ENCODE results near the gene MAD1L1. TPM values are rescaled to one million over a fixed set of nuclear protein-coding genes. Genes with fewer than 3 reads are reported as not detected.

Gene MAD1L1
- total RNA-seq, 1 donor from 2014 or later, result 53.8 TPM

DNA sequence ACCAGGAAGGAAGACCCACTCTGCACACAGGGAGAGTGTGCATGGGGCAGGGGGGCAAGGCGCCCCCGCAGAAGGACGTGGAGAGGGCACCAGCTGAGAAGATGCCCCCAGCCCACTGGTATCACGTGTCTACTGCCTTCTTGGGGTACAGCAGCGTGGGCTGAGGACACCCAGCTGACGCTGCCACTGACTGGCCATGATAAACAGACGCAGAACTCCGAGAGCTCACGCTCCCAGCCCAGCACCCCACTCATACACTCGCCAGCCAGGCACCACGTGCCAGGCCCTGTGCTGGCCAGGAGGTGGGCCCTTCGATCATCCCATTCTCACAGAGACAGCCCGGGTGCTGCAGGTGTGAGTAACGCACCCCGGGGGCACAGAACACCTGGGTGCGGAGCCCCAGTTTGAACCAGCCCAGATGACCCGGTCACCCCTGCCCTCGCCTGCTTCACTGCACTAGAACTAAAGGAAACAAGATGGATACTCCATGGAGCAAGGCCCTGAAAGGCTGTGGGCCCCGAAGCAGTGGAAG lies 199.8 kb downstream of the MAD1L1 start:
- no peaks in the 10 kb centered on the region for H3K27me3 Mint-ChIP-seq (ENCODE audit: low read depth)
- peak overlapping the region; percentile 78 for H3K27ac Mint-ChIP-seq (ENCODE audit: unreplicated experiment)

DNA sequence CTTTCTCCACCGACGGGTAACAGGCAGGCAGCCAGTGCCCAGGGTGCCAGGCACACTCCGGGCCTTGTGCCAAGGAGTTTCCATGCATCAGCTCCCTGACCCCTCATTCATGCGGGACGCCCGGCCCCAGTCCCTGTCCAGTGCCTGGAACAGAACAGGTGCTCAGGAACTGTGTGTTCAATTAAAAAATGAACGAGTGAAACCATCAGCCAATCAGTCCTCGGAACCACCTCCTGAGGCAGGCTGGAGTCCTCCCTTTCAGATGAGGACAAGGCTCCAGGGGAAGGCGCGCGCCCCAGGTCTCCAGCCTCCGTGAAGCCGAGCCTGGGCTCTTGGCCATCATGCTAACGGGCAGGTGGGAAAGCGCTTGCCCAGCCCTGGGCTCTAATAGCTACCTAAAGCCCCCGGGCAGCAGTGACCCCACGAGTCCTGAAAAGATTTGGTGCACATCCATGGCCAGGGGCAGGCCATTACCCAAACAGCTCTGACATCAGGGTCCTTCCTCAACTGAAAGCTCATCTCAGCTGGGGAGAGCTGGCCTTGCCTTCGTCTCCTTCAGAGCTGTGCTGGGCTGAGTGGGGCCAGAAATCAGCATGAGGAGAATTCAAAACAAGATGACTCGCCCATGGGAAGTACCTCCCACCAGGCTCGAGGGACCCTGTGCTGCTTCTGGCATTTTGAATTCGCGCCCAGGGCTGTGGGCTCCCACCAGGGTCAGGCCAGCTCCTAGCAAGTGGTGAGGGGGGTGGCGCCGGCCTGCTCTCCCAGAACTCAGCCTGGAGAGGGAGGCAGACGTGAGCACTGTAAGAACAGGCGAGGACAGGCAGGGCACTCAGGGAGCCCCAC lies 200.5 kb downstream of the MAD1L1 start:
- DNase-seq (ENCODE audit: low read depth, low spot score), result no peak
- Mint-ChIP-seq H3K27ac (ENCODE audit: unreplicated experiment) (no peak overlapping the region), H3K36me3 (ENCODE audit: low read depth) (peaks cover 26% of the 10 kb centered on the region), H3K27me3 (ENCODE audit: low read depth) (no peaks in the 10 kb centered on the region), H3K4me3 (no peak overlapping the region), H3K9me3 (peaks cover 16% of the 10 kb centered on the region), H3K4me1 (peaks cover 28% of the 10 kb centered on the region)
- TF ChIP-seq, protein P1, sequence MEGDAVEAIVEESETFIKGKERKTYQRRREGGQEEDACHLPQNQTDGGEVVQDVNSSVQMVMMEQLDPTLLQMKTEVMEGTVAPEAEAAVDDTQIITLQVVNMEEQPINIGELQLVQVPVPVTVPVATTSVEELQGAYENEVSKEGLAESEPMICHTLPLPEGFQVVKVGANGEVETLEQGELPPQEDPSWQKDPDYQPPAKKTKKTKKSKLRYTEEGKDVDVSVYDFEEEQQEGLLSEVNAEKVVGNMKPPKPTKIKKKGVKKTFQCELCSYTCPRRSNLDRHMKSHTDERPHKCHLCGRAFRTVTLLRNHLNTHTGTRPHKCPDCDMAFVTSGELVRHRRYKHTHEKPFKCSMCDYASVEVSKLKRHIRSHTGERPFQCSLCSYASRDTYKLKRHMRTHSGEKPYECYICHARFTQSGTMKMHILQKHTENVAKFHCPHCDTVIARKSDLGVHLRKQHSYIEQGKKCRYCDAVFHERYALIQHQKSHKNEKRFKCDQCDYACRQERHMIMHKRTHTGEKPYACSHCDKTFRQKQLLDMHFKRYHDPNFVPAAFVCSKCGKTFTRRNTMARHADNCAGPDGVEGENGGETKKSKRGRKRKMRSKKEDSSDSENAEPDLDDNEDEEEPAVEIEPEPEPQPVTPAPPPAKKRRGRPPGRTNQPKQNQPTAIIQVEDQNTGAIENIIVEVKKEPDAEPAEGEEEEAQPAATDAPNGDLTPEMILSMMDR (conservative IDR thresholded peaks at IDR 0.05), result no peak

More for the DNA sequence above, 199.8 kb downstream of the MAD1L1 start:
- no peak for DNase-seq (ENCODE audit: low read depth, low spot score)
- peaks cover 19% of the 10 kb centered on the region for H3K36me3 Mint-ChIP-seq (ENCODE audit: low read depth)
- H3K9me3 Mint-ChIP-seq, result peaks cover 12% of the 10 kb centered on the region
- TF ChIP-seq, protein P1 (conservative IDR thresholded peaks at IDR 0.05), result no peak
- H3K4me1 Mint-ChIP-seq, result peaks cover 28% of the 10 kb centered on the region
- peak overlapping the region; percentile 38 for H3K4me3 Mint-ChIP-seq

DNA sequence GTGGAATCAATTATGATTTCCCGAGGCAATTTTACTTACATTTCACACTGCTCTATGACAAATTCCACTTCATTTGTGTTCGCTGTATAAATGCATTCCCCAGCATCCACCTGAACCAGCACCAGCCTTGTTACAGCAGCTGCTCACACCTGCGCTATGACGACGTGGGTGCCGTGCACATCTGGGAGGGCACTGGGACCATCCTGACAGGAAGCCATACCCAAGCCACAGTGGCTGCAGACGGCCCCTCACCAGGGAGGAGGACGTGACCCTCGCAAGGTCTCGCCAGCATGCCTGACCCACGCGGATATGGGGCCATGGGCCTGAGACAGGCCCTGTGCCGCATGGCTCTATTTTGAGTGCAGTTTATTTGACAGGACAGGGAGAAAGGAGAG lies 201.3 kb downstream of the MAD1L1 start:
- peaks cover 28% of the 10 kb centered on the region for H3K4me1 Mint-ChIP-seq
- H3K27me3 Mint-ChIP-seq (ENCODE audit: low read depth), result no peaks in the 10 kb centered on the region
- peak overlapping the region; percentile 65 for H3K27ac Mint-ChIP-seq (ENCODE audit: unreplicated experiment)
- TF ChIP-seq, protein P1 (conservative IDR thresholded peaks at IDR 0.05), result no peak
- DNase-seq (ENCODE audit: low read depth, low spot score), result no peak
- peaks cover 31% of the 10 kb centered on the region for H3K36me3 Mint-ChIP-seq (ENCODE audit: low read depth)
- H3K9me3 Mint-ChIP-seq, result peaks cover 18% of the 10 kb centered on the region
- H3K4me3 Mint-ChIP-seq, result no peak overlapping the region

DNA sequence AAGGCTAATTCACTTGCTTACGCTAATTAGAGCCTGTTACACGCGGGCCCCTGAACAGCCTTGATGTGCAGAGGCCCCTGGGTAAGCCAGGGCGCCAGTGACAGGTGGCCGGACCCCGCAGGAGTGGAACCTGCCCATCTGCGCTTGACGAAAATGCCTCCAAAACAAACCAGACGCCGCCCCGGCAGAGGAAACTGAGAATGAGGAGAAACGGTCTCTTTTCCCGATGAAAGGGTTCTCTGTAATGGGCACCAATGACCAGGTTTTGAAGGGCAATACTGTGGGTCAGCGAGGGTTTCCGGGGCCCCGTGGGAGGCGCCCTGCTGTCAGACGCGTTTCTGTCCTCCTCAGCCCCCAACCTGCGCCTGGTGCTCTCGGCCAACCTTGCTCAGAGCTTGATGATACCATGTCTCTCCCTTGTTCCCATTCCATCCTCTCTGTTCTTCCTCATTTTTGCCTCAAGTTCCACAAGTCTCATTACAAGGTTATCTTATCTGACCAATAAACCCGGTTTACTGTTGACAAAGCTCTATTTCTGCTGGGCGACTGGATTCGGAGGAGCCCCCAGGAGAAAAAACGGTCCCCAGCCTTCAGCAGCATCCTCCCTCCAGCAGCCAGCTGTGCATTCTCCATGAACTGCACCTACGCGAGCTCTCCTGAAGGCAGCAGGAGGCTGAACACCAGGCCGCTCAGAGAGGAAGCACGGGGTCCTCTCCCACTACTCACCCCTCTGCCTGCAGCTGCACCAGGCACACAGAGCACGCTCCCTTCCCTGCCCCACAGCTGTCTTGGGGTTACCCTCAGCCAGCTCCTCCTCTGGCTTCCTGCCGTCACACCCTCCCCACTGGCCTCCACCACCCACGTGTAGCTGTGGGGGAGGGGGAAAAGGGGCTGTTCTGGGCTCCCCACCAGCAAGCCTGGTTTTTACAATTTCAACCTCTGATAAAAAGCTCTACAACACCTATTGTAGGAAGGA lies 202.0 kb downstream of the MAD1L1 start:
- peaks cover 36% of the 10 kb centered on the region for H3K36me3 Mint-ChIP-seq (ENCODE audit: low read depth)
- TF ChIP-seq, protein P1 (conservative IDR thresholded peaks at IDR 0.05), result no peak
- H3K4me3 Mint-ChIP-seq, result no peak overlapping the region
- H3K27me3 Mint-ChIP-seq (ENCODE audit: low read depth), result no peaks in the 10 kb centered on the region
- H3K4me1 Mint-ChIP-seq, result peaks cover 28% of the 10 kb centered on the region
- peaks cover 24% of the 10 kb centered on the region for H3K9me3 Mint-ChIP-seq
- DNase-seq (ENCODE audit: low read depth, low spot score), result no peak
- peak overlapping the region; percentile 65 for H3K27ac Mint-ChIP-seq (ENCODE audit: unreplicated experiment)

DNA sequence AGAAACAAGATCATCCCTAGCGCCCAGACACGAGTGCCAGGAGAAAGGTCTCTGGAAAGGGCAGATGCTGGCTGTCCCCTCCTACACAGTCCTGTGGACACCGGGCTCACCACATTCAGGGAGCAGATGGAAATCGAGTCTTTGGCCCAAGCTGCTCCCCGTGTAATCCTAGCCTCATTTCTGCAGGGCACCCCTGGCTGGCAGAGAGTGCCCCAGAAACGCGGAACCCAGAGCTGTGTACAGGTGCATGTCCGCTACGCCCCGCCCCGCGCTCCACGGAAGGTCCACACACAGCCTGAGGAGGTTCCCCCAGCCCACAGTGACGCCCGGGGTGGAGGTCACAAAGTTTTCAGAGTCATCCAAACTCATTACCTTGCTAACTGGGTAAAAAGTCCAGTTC lies 202.8 kb downstream of the MAD1L1 start:
- no peaks in the 10 kb centered on the region for H3K27me3 Mint-ChIP-seq (ENCODE audit: low read depth)
- no peak for DNase-seq (ENCODE audit: low read depth, low spot score)
- H3K36me3 Mint-ChIP-seq (ENCODE audit: low read depth), result peaks cover 42% of the 10 kb centered on the region
- TF ChIP-seq, protein P1 (conservative IDR thresholded peaks at IDR 0.05), result no peak
- H3K27ac Mint-ChIP-seq (ENCODE audit: unreplicated experiment), result peak overlapping the region; percentile 95
- H3K9me3 Mint-ChIP-seq, result peaks cover 29% of the 10 kb centered on the region
- peaks cover 27% of the 10 kb centered on the region for H3K4me1 Mint-ChIP-seq
- no peak overlapping the region for H3K4me3 Mint-ChIP-seq

All from neural crest cell (in vitro differentiated cells).